Measurements from ENCODE around the gene CACNA1G.

Gene CACNA1G

DNA sequence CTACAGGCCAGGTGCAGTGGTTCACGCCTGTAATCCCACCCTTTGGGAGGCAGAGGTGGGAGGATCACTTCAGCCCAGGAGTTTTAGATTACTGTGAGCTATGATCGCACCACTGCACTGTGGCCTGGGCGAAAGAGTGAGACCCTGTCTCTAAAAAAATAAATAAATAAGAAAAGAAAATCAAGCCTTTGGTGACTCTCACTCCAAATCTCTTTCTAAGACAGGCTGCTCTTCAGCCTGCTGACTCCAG, 75.1 kb downstream of the CACNA1G start:
- in situ Hi-C loops (cut with HindIII; ENCODE audit: low pct_ligation_motif_present, low sequenced_read_pairs) = no loop called here
- TF ChIP-seq, protein P1, sequence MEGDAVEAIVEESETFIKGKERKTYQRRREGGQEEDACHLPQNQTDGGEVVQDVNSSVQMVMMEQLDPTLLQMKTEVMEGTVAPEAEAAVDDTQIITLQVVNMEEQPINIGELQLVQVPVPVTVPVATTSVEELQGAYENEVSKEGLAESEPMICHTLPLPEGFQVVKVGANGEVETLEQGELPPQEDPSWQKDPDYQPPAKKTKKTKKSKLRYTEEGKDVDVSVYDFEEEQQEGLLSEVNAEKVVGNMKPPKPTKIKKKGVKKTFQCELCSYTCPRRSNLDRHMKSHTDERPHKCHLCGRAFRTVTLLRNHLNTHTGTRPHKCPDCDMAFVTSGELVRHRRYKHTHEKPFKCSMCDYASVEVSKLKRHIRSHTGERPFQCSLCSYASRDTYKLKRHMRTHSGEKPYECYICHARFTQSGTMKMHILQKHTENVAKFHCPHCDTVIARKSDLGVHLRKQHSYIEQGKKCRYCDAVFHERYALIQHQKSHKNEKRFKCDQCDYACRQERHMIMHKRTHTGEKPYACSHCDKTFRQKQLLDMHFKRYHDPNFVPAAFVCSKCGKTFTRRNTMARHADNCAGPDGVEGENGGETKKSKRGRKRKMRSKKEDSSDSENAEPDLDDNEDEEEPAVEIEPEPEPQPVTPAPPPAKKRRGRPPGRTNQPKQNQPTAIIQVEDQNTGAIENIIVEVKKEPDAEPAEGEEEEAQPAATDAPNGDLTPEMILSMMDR (IDR thresholded peaks at IDR 0.05; ENCODE audit: low read depth, low read length, missing control alignments) = no peak
- peaks cover 27% of the 10 kb centered on the region for H3K27me3 ChIP-seq (replicated peaks)
- no peaks in the 10 kb centered on the region for H3K36me3 ChIP-seq (replicated peaks)
- H3K4me3 ChIP-seq (ENCODE audit: low read depth, low read length) = no peak overlapping the region
- DNase-seq = no peak
- no peak overlapping the region for H3K27ac ChIP-seq

DNA sequence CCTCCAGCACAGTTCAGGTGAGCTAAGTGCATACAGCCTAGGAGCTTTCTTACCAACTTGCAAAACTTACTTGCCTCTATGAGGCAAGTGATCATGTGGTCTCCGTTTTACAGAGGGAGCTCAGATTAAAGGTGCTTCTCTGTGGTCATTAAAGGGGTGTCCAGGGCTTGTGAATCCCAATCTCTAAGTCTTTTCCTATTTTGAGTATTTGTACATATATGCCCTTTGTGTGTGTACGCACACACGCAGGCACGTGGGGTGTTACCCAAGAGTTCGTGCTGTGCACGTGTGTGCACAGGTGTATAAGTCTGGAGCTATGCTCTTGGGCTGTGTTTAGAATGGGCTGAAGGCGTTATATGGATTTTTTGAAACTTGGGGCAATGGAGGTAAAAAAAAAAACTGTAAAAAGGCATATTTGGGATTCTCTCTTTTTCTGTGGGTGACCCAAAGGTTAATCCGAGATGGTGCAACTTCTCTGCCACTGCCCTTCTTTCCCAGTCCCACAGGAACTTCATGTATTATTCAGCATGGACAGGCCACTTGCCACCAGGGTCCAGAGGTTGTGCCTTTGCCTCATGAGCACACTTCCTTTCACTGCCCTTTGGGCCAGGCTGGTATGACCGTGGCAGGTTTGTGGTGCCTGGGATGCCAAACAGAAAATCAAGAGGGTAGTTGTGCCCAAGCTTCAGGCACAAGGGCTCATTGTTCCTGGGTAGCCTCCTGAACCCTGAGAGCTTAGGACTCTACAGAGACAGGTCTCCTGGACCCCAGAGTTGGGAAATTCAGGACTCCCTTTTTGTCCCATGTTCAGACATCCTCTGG, 75.7 kb downstream of the CACNA1G start:
- H3K4me3 ChIP-seq (ENCODE audit: low read depth, low read length) = no peak overlapping the region
- TF ChIP-seq, protein P1 (IDR thresholded peaks at IDR 0.05; ENCODE audit: low read depth, low read length, missing control alignments) = no peak

DNA sequence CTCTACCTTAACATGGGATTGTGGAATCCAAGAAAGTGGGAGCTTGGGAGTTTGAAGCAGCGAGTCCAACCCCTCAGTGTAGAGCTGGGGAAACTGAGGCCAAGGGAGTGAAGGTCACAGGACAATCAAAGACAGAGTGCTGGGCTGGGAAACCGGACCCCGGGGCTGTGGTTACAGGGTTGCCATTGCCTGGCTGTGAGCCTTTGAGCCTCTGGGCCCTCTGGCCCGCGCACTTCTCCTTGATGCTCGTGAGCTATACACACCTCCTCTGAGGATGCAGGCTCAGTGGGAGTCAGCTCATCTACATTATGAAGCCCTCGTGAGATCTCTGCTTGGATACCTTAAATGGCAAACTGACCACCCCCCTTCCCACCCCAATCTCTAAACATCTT, 76.3 kb downstream of the CACNA1G start:
- Histone ChIP-seq H3K27me3 (replicated peaks) (peaks cover 27% of the 10 kb centered on the region), H3K4me3 (ENCODE audit: low read depth, low read length) (no peak overlapping the region), H3K27ac (no peak overlapping the region), H3K36me3 (replicated peaks) (no peaks in the 10 kb centered on the region)
- in situ Hi-C loops (cut with HindIII; ENCODE audit: low pct_ligation_motif_present, low sequenced_read_pairs) = no loop called here
- TF ChIP-seq, protein P1 (IDR thresholded peaks at IDR 0.05; ENCODE audit: low read depth, low read length, missing control alignments) = no peak
- no peak for DNase-seq

More for the DNA sequence above, 75.7 kb downstream of the CACNA1G start:
- H3K36me3 ChIP-seq (replicated peaks) = no peaks in the 10 kb centered on the region
- peaks cover 27% of the 10 kb centered on the region for H3K27me3 ChIP-seq (replicated peaks)
- no peak overlapping the region for H3K27ac ChIP-seq
- in situ Hi-C loops (cut with HindIII; ENCODE audit: low pct_ligation_motif_present, low sequenced_read_pairs) = no loop called here
- DNase-seq = no peak

GRCh38 chr17:50637829-50638605, 77.5 kb downstream of the CACNA1G start:
- Histone ChIP-seq H3K27ac (no peak overlapping the region), H3K27me3 (replicated peaks) (peaks cover 27% of the 10 kb centered on the region), H3K4me3 (ENCODE audit: low read depth, low read length) (no peak overlapping the region), H3K36me3 (replicated peaks) (no peaks in the 10 kb centered on the region)
- DNase-seq = no peak
- TF ChIP-seq, protein P1 (IDR thresholded peaks at IDR 0.05; ENCODE audit: low read depth, low read length, missing control alignments) = no peak
- in situ Hi-C loops (cut with HindIII; ENCODE audit: low pct_ligation_motif_present, low sequenced_read_pairs) = no loop called here

- Histone ChIP-seq H3K27ac (no peak overlapping the region), H3K4me3 (ENCODE audit: low read depth, low read length) (no peak overlapping the region), H3K27me3 (replicated peaks) (peaks cover 22% of the 10 kb centered on the region), H3K36me3 (replicated peaks) (no peaks in the 10 kb centered on the region)
- in situ Hi-C loops (cut with HindIII; ENCODE audit: low pct_ligation_motif_present, low sequenced_read_pairs) = no loop called here
- DNase-seq = no peak
- TF ChIP-seq, protein P1 (IDR thresholded peaks at IDR 0.05; ENCODE audit: low read depth, low read length, missing control alignments) = no peak
Measured at GRCh38 chr17:50638606-50638965, 78.1 kb downstream of the CACNA1G start.

Measured in brain microvascular endothelial cell (primary cell).